H9 (cell line): ENCODE results near the gene LRFN2. TPM values are rescaled to one million over a fixed set of nuclear protein-coding genes. Genes with fewer than 3 reads are reported as not detected.

ENCODE experiments used
- DNase-seq: peaks from one replicate; pipeline ENCODE4 v3.0.0-alpha.2; 2017
- H2AFZ ChIP-seq: one replicate; pipeline ENCODE4 v1.6.1; 2013; ENCODE audit warnings: mild to moderate bottlenecking, low read length, control low read depth, moderate library complexity
- H2AK5ac ChIP-seq: 2 replicates; pipeline ENCODE4 v1.6.1; 2013; ENCODE audit warnings: low read length, control low read depth, mixed read lengths; ENCODE audit not compliant: insufficient read length
- H2BK120ac ChIP-seq: one replicate; pipeline ENCODE4 v1.6.1; 2013; ENCODE audit warnings: low read depth, mild to moderate bottlenecking, low read length, control low read depth, inconsistent platforms; ENCODE audit not compliant: poor library complexity, severe bottlenecking
- H2BK12ac ChIP-seq: 2 replicates; pipeline ENCODE4 v1.6.1; 2013; ENCODE audit warnings: low read length, control low read depth, mixed read lengths, low read depth; ENCODE audit not compliant: insufficient read length
- H2BK15ac ChIP-seq: 2 replicates; pipeline ENCODE4 v1.6.1; 2013; ENCODE audit warnings: low read depth, low read length, control low read depth
- H2BK20ac ChIP-seq: one replicate; pipeline ENCODE4 v1.6.1; 2013; ENCODE audit warnings: low read depth, mild to moderate bottlenecking, low read length, control low read depth, inconsistent platforms; ENCODE audit not compliant: poor library complexity, severe bottlenecking
- H2BK5ac ChIP-seq: 2 replicates; pipeline ENCODE4 v1.6.1; 2013; ENCODE audit warnings: low read length, control low read depth, mixed read lengths; ENCODE audit not compliant: insufficient read length
- H3K14ac ChIP-seq: 2 replicates; pipeline ENCODE4 v1.6.1; 2013; ENCODE audit warnings: low read length, control low read depth; ENCODE audit not compliant: insufficient read depth
- H3K18ac ChIP-seq: 2 replicates; pipeline ENCODE4 v1.6.1; 2013; ENCODE audit warnings: low read depth, mild to moderate bottlenecking, mixed read lengths, low read length, control low read depth; ENCODE audit not compliant: insufficient read length
- H3K23ac ChIP-seq: 2 replicates; pipeline ENCODE4 v1.6.1; 2013; ENCODE audit warnings: low read length, control low read depth, mixed read lengths, low read depth; ENCODE audit not compliant: insufficient read length
- H3K23me2 ChIP-seq: 2 replicates; pipeline ENCODE4 v1.6.1; 2013; ENCODE audit warnings: low read depth, mild to moderate bottlenecking, mixed read lengths, low read length, control low read depth; ENCODE audit not compliant: insufficient read length, poor library complexity, severe bottlenecking
- H3K27ac ChIP-seq: 2 replicates; pipeline ENCODE4 v1.5.1; 2013; ENCODE audit warnings: low read length, control low read depth, mixed read lengths, low read depth; ENCODE audit not compliant: insufficient read length
- H3K27me3 ChIP-seq: 2 replicates; pipeline ENCODE4 v1.6.1; 2013; ENCODE audit warnings: low read length, control low read depth, inconsistent platforms; ENCODE audit not compliant: insufficient read depth
- H3K4ac ChIP-seq: 2 replicates; pipeline ENCODE4 v1.6.1; 2013; ENCODE audit warnings: low read depth, mild to moderate bottlenecking, control low read depth, inconsistent platforms, low read length, moderate library complexity
- H3K4me1 ChIP-seq: 2 replicates; pipeline ENCODE4 v1.6.1; 2013; ENCODE audit warnings: low read length, control low read depth, inconsistent platforms; ENCODE audit not compliant: insufficient read depth
- H3K4me2 ChIP-seq: 2 replicates; pipeline ENCODE4 v1.6.1; 2013; ENCODE audit warnings: low read length, control low read depth, mixed read lengths; ENCODE audit not compliant: insufficient read length, insufficient read depth
- H3K56ac ChIP-seq: 2 replicates; pipeline ENCODE4 v1.6.1; 2013; ENCODE audit warnings: low read depth, mild to moderate bottlenecking, mixed read lengths, low read length, control low read depth; ENCODE audit not compliant: insufficient read length
- H3K79me1 ChIP-seq: 2 replicates; pipeline ENCODE4 v1.6.1; 2013; ENCODE audit warnings: low read depth, mild to moderate bottlenecking, moderate library complexity, low read length, control low read depth, inconsistent platforms; ENCODE audit not compliant: insufficient read depth, poor library complexity, severe bottlenecking
- H3K79me2 ChIP-seq: 2 replicates; pipeline ENCODE4 v1.6.1; 2013; ENCODE audit warnings: low read length, control low read depth, inconsistent platforms; ENCODE audit not compliant: insufficient read depth
- H3K9ac ChIP-seq: 2 replicates; pipeline ENCODE4 v1.6.1; 2013; ENCODE audit warnings: low read length, control low read depth, mixed read lengths; ENCODE audit not compliant: insufficient read length; ENCODE audit errors: extremely low read depth
- H3K9me3 ChIP-seq: one replicate; pipeline ENCODE4 v1.6.1; 2013; ENCODE audit warnings: low read depth, low read length, inconsistent platforms; ENCODE audit not compliant: control insufficient read depth
- H3T11ph ChIP-seq: one replicate; pipeline ENCODE4 v1.6.1; 2013; ENCODE audit warnings: mild to moderate bottlenecking, low read length, control low read depth, inconsistent platforms
- H4K20me1 ChIP-seq: one replicate; pipeline ENCODE4 v1.6.1; 2013; ENCODE audit not compliant: control insufficient read depth, insufficient read length, insufficient read depth
- H4K5ac ChIP-seq: 2 replicates; pipeline ENCODE4 v1.6.1; 2013; ENCODE audit warnings: low read depth, mild to moderate bottlenecking, mixed read lengths, low read length, control low read depth; ENCODE audit not compliant: insufficient read length
- H4K8ac ChIP-seq: replicated peaks from 2 replicates; pipeline ENCODE4 v1.6.1; 2013; ENCODE audit warnings: low read length, control low read depth, mixed read lengths, low read depth; ENCODE audit not compliant: insufficient read length
- H4K91ac ChIP-seq: 2 replicates; pipeline ENCODE4 v1.6.1; 2013; ENCODE audit warnings: low read depth, mild to moderate bottlenecking, moderate library complexity, mixed read lengths, low read length, control low read depth; ENCODE audit not compliant: insufficient read length
- H3K27ac Mint-ChIP-seq, 3 experiments: 2 replicates in 2 of 3; 3 replicates in 1 of 3; pipeline ENCODE4 v1.8.0; 2020 to 2021; ENCODE audit warnings: mixed read lengths in 3 of 3, mild to moderate bottlenecking in 1 of 3, moderate library complexity in 1 of 3
- H3K27me3 Mint-ChIP-seq: 2 replicates; pipeline ENCODE4 v1.8.0; 2021; ENCODE audit warnings: low read depth, mild to moderate bottlenecking, moderate library complexity, mixed read lengths
- H3K36me3 Mint-ChIP-seq, 3 experiments: 2 replicates in 2 of 3; 3 replicates in 1 of 3; pipeline ENCODE4 v1.8.0; 2020 to 2021; ENCODE audit warnings: low read depth in 3 of 3, mixed read lengths in 3 of 3; ENCODE audit not compliant: insufficient read depth in 1 of 3
- H3K4me1 Mint-ChIP-seq, 2 experiments: 2 replicates each; pipeline ENCODE4 v1.8.0; 2020; ENCODE audit warnings: mixed read lengths in 2 of 2
- H3K4me3 Mint-ChIP-seq, 2 experiments: 2 replicates in 1 of 2; 3 replicates in 1 of 2; pipeline ENCODE4 v1.8.0; 2020 to 2021; ENCODE audit warnings: mild to moderate bottlenecking in 2 of 2, mixed read lengths in 2 of 2, moderate library complexity in 1 of 2
- H3K9me3 Mint-ChIP-seq, 2 experiments: 2 replicates in 1 of 2; 3 replicates in 1 of 2; pipeline ENCODE4 v1.8.0; 2020; ENCODE audit warnings: mild to moderate bottlenecking in 2 of 2, mixed read lengths in 2 of 2, moderate library complexity in 1 of 2
- CTCF ChIP-seq: fragments of 200-600 bp; sonication (generic); conservative IDR thresholded peaks from 3 replicates; pipeline ENCODE4 v1.8.0; 2021; ENCODE audit warnings: antibody characterized with exemption, mild to moderate bottlenecking
- WGBS: extraction: QIAGEN DNeasy Blood & Tissue Kit; methylation state at CpG from one replicate; pipeline ENCODE4 v1.1.7; 2013; ENCODE audit warnings: missing lambda C conversion rate, low lambda C conversion rate, mixed read lengths; ENCODE audit not compliant: insufficient read length; ENCODE audit errors: extremely low coverage; 5-methylcytosine and 5-hydroxymethylcytosine counted together
- total RNA-seq: library from RNA; stranded (reverse); gene quantifications from 2 replicates; pipeline ENCODE4 v1.2.1, GENCODE V29; 2021

LRFN2 gene
- total RNA-seq, 1 experiment from 2014 or later: 0.11 TPM

GRCh38 chr6:40390144-40390800 is 196.9 kb downstream of the LRFN2 start:
- Histone ChIP-seq H3K4ac (no peak overlapping the region), H2BK20ac (no peak overlapping the region), H2BK5ac (no peak overlapping the region), H3T11ph (no peak overlapping the region), H2AK5ac (no peak overlapping the region), H3K18ac (no peak overlapping the region), H2BK15ac (no peak overlapping the region), H3K27me3 (no peaks in the 10 kb centered on the region), H3K23me2 (no peaks in the 10 kb centered on the region), H3K4me2 (no peak overlapping the region), H3K9me3 (no peaks in the 10 kb centered on the region), H3K56ac (no peak overlapping the region), H2BK120ac (no peak overlapping the region), H3K79me2 (no peaks in the 10 kb centered on the region), H4K5ac (no peak overlapping the region), H2AFZ (no peak overlapping the region), H3K9ac (no peak overlapping the region), H4K91ac (no peak overlapping the region), H4K20me1 (no peaks in the 10 kb centered on the region), H3K27ac (no peak overlapping the region), H3K79me1 (no peaks in the 10 kb centered on the region), H4K8ac (no peak overlapping the region), H2BK12ac (no peak overlapping the region), H3K4me1 (no peaks in the 10 kb centered on the region), H3K23ac (no peak overlapping the region), H3K14ac (no peak overlapping the region)
- no CpG with 5 or more reads among the region's 4 CpGs for WGBS
- peaks cover 10% of the 10 kb centered on the region for H3K27me3 Mint-ChIP-seq
- H3K27ac Mint-ChIP-seq: no peak overlapping the region
- no peaks in the 10 kb centered on the region for H3K4me1 Mint-ChIP-seq
- no peak for TF ChIP-seq CTCF
- H3K9me3 Mint-ChIP-seq: peaks cover 0 to 7% of the 10 kb centered on the region in 2 experiments; a peak in 2 of 5 replicates
- no peak for DNase-seq
- H3K4me3 Mint-ChIP-seq: no peak overlapping the region
- peaks cover 0 to 2% (median 0%) of the 10 kb centered on the region in 3 experiments; a peak in 2 of 7 replicates for H3K36me3 Mint-ChIP-seq
